ENCODE results near the gene IFT43.

Gene IFT43

DNA sequence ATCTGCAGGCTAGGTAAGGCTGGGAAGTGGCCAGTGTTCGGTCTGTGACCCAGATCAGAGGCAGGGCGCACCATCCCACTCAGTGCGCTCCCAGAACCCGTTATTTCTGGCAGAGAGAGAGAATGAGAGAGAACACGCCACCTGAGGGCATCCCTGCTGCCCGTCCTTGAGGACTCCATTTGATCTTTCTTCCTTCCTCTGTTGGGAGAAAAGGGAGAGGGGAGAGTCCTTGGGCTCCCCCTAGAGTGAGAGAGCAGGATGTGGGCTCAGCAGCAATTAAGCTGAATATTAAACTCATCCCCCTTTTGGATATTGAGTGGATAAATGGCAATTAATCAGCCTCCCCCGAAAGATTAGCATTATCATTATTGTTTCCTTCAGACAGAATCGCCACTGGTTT is 70.6 kb downstream of the IFT43 start:
- DNase-seq (ENCODE audit: low read depth, low spot score) = no peak
- no peak overlapping the region for H3K4me3 ChIP-seq (ENCODE audit: low read length)

DNA sequence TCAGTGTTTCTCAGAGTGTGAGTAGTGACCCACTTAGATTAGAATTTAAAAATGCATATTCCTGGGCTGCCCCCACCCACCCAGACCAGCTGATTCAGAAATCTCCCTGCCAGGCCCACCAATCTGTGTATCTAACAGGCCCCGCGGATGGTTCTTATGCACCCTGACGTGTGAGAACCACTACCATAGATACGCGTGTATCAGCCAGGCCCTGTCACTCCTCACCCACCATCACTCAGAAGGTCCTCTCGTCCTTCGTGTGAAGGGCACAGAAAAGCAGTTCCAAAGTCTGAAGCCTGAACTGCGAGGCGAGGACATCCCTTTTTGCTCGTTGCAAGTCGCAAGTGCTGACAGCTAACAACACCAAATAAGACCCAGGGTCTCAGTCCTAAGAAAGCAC is 72.4 kb downstream of the IFT43 start:
- no peak overlapping the region for H3K4me3 ChIP-seq (ENCODE audit: low read length)
- no peak for DNase-seq (ENCODE audit: low read depth, low spot score)

DNA sequence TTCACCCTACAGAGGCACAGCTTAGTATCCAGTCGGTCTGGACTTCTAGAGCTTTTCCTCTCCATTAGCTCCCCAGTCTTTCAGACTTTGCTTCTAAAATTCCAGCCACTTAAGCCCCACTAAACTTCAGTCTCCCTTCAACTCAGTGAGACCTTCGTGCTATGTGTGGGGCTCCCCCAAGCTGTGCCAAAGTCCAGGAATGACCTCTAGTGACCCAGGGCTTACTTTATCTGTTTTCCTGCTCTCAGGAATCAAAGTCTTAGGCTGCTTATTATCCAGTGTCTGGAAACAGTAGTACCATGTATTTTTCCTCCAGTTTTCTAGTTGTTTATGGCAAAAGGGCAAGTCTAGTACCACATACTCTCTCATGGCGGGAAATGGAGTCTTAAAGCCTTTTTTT is 77.8 kb downstream of the IFT43 start:
- DNase-seq (ENCODE audit: low read depth, low spot score) = no peak
- H3K4me3 ChIP-seq (ENCODE audit: low read length) = no peak overlapping the region

DNA sequence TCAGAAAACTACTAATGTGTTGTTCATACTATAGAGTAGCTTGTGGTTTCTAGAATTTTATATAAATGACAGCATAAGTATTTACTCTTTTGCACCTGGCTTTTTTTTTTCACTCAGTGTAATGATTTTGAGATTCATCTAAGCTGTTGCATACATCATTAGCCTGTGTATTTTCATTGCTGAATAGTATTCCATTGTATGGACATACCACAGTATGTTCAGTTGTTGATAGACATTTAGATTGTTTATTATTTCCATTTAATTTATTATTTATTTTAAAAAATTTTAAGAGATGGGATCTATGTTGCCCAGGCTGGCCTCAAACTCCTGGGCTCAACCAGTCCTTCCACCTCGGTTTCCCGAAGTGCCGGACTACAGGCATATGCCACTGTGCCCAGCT is 80.0 kb downstream of the IFT43 start:
- no peak for DNase-seq (ENCODE audit: low read depth, low spot score)

DNA sequence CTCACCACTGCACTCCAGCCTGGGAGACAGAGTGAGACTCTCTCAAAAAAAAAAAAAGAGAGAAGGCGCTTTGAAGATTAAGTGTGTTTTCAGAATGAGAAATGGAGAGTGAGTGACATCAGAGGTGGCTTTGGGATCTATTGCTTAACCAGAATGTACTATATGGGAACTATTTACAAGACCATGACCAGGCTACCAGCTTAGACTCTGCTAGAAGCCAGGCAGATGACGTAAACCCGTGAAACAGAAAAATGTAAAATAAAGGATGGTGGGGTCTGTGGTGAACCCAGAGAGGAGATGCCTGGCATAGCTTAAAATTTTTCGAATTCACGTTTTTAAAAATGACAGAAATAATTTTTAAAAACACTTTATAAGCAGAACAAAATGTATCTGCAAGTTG is 82.0 kb downstream of the IFT43 start:
- no peak overlapping the region for H3K4me3 ChIP-seq (ENCODE audit: low read length)
- DNase-seq (ENCODE audit: low read depth, low spot score) = no peak

More for the DNA sequence above, 80.0 kb downstream of the IFT43 start:
- no peak overlapping the region for H3K4me3 ChIP-seq (ENCODE audit: low read length)

DNA sequence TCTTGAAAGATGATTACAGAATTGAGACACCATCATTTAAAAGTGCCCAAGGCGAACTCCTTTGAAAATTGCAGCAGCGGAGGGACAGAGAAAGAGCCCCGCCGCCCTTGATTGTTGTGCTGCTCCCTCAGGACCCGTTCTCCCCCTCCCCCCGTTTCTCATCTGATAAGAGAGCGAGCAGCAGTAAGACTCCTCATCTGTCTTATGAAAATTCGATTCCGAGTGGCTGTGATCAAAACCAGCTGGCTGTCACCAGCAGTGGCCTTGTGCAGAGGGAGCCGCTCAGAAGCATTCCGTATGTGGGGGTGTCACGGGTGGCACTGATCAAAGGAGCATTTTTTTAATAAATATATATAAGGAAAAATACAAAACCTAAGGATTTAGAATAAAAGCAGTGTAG is 88.2 kb downstream of the IFT43 start:
- no peak for DNase-seq (ENCODE audit: low read depth, low spot score)
- H3K4me3 ChIP-seq (ENCODE audit: low read length) = no peak overlapping the region

DNA sequence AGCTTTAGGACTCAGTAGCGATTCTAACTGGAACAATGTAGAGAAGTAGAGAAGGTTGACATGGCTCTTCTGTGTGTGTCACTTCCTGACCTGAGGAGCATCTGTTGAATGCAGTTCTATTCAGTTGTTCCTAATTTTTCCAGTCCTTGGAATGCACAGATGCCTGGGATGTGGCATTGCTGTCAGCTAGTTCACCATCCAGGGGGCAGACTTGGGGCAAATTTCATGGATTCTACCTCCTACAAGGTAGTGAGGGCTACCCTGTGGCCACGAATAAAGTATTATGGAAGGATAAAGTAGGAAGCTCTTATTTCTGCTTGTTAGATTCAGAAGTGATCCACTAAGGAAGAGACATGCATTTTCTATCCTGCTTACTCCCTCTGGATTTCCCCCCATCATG is 91.8 kb downstream of the IFT43 start:
- no peak for DNase-seq (ENCODE audit: low read depth, low spot score)
- no peak overlapping the region for H3K4me3 ChIP-seq (ENCODE audit: low read length)

DNA sequence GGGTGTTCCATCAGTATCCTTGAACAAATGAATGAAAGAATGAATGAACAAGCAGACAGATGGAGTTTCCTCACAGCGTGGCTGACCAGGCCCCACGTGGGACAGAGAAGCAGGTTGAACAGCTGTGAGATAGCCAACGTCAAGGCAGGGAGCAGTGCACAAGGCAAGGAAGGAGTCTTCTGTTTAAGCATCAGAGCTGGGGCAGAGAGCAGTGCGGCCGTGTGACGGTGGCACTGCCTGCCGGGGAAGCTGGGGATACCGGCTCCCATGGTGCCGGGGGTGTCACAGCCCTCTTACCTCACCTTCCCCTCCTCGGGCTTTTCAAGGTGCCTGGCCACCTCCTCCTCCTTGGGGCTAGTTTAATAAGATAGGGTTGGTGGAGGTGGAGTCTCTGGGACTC is 92.9 kb downstream of the IFT43 start:
- H3K4me3 ChIP-seq (ENCODE audit: low read length) = no peak overlapping the region
- DNase-seq (ENCODE audit: low read depth, low spot score) = no peak

DNA sequence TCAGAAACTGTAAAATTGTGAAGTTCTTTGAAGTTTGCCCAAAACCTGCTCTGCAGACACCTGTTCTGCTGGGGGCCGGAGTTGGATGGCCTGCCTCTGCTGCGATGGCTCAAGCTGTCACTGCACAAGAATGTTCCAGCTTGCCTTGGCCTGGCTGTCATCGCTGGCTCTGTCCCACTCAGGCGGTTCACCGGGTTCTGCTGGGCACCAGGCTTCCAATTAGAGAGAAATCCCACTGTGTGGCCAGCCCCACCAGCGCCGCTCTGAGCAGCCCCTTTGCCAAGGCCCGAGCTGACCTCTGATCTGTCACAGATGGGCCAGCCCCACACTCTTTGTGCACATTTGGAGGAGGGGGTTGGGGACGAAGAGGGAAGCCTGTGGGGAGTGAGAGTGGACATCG is 94.5 kb downstream of the IFT43 start:
- no peak overlapping the region for H3K4me3 ChIP-seq (ENCODE audit: low read length)
- DNase-seq (ENCODE audit: low read depth, low spot score) = no peak

DNA sequence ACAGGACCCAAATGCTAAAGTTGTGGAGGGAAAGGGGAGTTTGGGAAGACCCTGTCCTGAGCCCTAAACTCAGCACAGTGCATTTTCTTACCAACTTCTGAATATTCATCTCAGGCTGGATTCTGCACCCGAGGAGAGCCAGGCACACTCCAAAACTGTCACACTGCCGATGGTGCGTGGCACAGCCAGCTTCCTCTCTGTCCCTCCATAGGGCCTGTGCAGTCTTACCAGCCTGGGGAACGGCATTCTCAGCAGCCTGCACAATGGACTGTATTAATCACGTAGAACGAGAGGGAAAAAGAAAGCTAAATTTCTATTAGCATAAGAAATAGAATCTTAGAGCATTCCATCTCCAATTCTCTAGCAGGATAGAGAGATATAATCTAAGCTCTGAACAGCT is 94.9 kb downstream of the IFT43 start:
- DNase-seq (ENCODE audit: low read depth, low spot score) = no peak
- H3K4me3 ChIP-seq (ENCODE audit: low read length) = no peak overlapping the region

DNA sequence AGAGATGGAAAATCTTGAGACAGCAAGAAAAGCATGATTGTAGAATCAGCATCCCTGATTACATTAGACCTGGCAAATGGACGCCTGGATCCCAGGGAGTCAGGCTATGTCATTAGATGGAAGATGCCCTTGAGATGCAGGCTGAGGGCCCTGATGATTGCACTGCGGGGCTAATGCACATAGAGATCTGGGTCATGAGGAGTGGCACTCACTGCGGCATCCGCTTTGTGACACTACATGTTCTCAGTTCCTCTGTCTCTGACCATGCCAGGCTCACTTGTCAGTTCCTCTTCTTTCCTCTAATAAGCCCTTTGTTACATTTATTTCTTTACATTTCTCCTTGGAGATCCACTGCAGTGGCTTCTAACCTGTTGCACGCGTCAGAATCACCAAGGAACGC is 96.1 kb downstream of the IFT43 start:
- no peak overlapping the region for H3K4me3 ChIP-seq (ENCODE audit: low read length)

DNA sequence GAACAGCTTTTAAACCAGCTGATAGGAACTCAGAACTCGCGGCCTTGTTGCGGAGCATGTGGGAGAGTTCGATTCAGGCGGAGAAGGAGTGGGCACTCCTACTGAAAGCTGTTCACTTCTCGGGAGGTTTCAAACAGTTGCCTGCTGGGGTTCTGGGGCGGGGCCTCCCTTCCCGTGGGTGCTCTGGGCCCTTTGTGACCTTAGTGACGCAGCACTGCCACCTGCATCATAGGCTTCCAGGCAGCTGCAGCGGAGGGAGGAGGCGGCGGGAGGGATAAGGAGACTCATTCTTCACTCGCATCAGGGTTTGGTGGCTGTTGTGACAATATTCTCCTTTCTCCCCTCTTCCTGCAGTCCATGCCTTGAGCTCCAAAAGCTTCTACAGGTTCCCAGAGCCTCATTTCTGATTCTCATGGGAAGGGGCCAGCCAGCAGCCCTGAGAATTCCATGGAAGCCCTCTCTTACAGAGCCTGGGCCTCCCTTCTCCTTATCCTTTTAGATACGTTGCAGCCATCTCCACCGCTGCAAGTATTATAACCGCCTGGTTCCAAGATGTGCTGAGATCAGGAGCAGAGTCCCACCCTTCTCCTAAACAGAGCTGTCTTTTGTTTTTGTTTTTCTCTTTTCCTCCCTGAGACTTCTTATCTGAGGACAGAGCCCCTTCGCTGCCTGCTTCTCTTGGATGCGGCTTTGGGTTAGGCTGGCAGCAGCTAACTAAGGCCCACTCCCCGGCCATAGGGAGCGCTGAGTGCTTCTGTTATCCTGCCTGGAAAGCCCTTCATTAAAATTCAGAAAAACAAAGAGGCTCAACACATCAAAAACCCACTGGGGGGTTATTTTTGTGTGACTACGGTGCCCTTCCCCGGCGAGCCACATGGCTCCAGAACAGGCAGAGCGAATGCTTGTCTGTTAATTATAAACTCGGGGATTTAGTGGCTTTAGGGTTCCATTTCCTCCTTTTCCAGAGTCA is 98.5 kb downstream of the IFT43 start:
- no peak for DNase-seq (ENCODE audit: low read depth, low spot score)
- H3K4me3 ChIP-seq (ENCODE audit: low read length) = no peak overlapping the region

More for the DNA sequence above, 96.1 kb downstream of the IFT43 start:
- DNase-seq (ENCODE audit: low read depth, low spot score) = no peak

DNA sequence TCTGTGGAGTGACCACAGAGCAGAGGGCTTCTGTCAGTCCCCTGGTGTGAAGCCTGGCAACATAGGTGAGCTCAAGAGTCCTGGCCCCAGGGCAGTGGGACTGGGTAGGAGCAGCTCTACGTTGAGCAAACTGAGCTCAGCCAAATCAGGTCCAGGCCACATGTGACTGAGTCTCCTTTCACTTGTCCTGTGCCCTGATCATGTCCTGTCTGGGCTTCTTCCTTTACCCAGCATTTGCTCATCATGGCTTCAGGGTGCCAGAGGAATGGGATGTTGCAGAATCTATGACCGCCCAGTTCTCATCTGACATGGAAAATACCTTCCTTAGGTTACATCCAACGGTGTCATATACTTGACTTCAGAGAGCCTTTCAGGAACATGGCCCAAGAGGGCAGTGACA is 99.8 kb downstream of the IFT43 start:
- no peak overlapping the region for H3K4me3 ChIP-seq (ENCODE audit: low read length)
- no peak for DNase-seq (ENCODE audit: low read depth, low spot score)

DNA sequence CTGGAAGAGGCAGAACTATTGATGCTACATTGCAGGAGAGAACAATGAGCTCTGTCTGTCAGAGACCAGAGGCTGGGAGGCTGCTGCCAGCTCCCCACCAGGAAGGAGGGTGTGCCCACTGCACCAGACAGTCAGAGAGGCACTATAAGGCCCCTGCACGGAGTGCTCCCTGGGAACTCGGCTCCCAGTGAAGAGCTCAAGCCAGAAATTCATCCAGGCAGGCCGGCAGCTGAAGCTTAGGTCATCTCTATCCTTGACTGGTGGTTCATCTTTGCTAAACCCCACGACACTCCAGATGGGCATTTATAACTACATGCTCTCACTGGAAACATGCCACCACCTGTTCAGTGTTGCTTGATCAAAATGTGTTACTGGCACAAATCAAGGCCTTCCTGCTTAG is 101.1 kb downstream of the IFT43 start:
- H3K4me3 ChIP-seq (ENCODE audit: low read length) = no peak overlapping the region
- no peak for DNase-seq (ENCODE audit: low read depth, low spot score)

DNA sequence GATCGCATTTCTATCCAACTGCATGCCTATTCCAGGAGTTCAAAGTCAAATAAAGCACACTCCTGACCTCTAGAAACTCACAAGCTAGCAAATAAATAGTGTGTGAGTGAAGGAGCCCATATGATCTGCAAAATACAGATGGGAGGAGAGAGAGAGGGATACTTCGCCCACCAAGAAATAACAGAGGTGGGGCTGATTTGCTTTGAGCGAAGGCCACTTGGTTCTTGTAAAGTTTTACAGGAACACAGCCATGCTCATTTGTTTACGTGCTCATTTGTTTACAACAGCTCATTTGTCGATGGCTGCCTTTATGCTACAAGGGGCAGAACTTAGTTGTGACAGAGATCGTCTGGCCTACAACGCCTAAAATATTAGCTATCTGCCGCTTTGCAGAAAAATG is 102.8 kb downstream of the IFT43 start:
- H3K4me3 ChIP-seq (ENCODE audit: low read length) = no peak overlapping the region
- no peak for DNase-seq (ENCODE audit: low read depth, low spot score)

DNA sequence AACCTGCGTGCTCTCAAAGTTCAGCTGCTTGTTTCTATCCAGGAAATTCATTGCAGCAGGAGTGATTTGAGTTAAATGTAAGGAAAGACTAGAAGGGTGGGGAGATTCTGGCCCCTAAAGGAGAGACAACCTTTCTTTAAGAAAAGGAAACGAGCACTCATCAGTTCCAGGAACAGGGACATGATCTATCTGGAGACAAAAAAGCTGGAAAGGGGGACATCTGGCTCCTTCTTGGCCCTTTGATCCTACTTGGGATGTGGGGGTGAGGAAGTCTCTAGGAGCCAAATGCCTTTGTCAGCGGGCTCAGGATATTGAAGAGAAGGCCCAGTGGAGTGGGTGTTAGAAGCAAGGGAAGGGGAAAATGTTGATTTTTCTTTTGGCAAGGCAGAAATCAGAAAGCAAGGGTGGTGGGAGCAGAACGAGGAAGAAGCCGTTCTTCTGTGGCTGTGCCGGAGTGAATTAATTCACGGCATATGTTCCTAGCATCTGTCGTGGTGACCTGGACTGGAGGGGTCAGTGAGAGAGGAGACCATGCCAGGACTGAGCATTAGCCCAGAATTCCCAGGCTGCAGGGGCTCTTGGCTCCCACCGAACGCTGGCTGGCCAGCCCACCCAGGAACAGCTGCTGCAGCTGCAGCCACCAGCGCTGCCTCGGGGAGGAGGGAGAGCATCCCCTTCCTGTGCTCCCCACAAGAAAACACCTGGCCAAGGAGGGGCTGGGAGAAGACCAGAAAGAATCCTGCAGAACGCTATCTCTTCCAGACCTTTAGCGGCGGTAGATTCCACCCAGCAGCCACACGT is 103.4 kb downstream of the IFT43 start:
- H3K4me3 ChIP-seq (ENCODE audit: low read length) = no peak overlapping the region
- no peak for DNase-seq (ENCODE audit: low read depth, low spot score)

DNA sequence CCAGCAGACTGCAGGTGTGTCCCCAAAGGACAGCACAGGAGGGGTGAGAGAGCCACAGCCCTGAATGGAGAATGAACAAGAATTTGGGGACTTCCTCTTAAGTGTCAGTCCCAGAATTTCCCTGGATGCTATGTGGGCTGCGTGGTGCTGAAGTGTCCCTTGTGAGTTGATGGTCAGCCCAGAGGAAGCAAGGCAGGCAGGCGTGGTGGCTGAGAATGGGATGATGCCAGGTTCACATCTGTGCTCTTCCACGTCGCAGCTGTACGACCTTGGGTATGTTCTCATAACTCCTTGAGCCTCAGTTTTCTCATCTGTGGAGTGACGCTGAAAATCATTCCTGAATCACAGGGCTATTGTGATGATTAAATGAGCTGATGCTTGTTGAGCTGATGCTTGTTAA is 104.0 kb downstream of the IFT43 start:
- no peak for DNase-seq (ENCODE audit: low read depth, low spot score)
- no peak overlapping the region for H3K4me3 ChIP-seq (ENCODE audit: low read length)

DNA sequence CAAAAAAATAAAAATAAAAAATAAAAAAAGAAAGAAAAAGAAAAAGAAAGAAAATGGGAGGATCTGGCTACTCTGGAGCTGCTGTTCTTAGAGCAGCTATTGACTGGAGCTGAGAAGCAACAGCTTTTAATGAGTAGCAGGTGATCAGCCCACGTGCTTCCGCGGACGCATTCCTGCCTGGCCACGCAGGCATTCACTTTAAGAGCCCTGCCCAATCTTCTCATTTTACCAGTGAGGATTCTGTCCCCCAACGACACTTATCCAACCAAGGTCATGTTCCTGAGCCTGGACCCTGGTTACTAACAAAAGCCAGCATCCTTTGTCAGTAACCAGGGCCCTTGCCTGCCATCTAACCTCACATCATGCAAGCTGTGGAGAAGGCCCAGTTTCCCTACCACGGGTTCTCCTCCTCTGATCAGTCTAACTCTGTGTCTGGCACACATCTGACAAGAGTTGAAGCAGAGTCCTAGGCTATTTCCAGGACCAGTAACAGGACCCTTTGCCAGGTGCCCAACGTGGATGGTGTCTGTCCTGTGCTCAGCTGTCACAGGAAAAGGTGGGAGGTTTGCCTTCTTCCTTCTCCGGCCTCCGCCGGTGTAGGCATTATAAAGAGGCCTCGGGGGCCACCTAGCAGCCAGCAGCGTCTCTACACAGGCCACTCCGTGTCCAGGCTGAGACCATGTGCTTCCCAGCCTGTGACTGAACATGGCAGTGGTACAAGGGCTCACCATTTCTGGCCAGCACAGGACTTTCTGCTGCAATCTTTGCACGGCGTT is 105.2 kb downstream of the IFT43 start:
- H3K4me3 ChIP-seq (ENCODE audit: low read length) = no peak overlapping the region
- no peak for DNase-seq (ENCODE audit: low read depth, low spot score)

DNA sequence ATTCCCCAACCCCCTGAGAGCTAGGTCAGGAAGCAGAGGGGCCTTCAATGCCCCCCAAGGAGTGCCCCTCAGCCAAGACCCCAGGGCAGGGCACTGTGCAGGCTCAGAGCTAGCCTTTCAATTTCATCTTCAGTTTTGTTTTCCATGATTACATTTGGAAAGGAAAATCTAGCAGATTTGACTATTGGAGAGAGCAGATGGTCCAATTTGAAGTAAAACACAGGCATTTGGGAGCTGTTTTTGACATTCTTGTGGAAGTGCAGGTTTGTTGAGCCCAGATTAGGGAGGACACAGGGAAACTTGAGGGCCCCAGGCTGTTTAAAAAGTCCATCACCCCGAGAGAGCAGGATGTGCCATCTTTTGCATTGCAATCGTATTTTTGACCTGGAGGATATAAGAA is 107.5 kb downstream of the IFT43 start:
- no peak for DNase-seq (ENCODE audit: low read depth, low spot score)
- H3K4me3 ChIP-seq (ENCODE audit: low read length) = no peak overlapping the region

DNA sequence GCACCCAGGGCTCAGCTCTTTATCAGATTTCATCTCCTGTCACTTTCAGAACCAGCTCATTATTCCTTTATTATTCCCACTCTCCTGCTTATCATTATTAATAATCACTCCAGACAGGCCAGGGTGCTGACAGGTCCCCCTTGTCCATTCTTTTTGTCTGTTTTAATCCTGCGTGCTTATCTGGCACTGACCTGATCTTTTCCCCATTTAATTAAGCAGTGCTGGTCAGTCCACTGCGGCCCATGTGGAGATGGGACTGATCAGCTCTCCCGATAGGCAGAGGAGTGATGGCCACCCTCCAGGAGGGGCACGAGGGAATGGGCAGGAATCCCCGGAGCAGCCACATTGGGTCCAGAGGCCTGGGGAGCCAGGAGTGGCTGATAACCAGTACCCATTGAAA is 110.7 kb downstream of the IFT43 start:
- H3K4me3 ChIP-seq (ENCODE audit: low read length) = no peak overlapping the region
- DNase-seq (ENCODE audit: low read depth, low spot score) = no peak

Measured in Jurkat, Clone E6-1 (cell line).